ENCODE data around the gene CAVIN2.
"Not testable (repeated sequence)": the region's sequence is repeated elsewhere in the genome, so short reads cannot be mapped to it uniquely, and the experiment has no call there.

Gene CAVIN2

GRCh38 chr2:191797500-191797899 is 49.4 kb downstream of the CAVIN2 start:
- DNase-seq: no peak

- no peak for DNase-seq
These were observed 51.2 kb downstream of the CAVIN2 start for GRCh38 chr2:191795715-191796114.

- DNase-seq: no peak
These were observed 54.8 kb downstream of the CAVIN2 start for GRCh38 chr2:191791953-191792560.

DNA sequence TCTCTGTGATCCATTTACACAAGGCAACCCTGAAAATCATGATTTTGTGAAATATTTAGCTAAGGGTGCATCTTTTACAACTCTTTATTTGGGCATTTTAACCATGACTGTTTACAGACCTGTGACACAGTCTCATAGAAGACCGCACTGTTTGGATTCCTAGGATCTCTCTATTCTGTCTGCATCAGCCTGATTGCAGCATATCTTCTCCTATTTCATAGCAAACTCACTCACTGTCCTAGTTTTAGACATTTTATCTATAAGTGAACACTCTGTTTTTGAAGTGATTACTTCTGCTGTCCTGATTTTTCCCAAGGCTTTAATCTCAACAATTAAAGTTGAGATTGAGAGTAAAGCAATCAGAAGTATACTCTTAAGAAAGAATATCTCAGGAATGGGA is 56.2 kb downstream of the CAVIN2 start:
- no peak for DNase-seq

GRCh38 chr2:191789796-191790195 is 57.1 kb downstream of the CAVIN2 start:
- no peak for DNase-seq

GRCh38 chr2:191786694-191787093 is 60.2 kb downstream of the CAVIN2 start:
- no peak for DNase-seq

DNA sequence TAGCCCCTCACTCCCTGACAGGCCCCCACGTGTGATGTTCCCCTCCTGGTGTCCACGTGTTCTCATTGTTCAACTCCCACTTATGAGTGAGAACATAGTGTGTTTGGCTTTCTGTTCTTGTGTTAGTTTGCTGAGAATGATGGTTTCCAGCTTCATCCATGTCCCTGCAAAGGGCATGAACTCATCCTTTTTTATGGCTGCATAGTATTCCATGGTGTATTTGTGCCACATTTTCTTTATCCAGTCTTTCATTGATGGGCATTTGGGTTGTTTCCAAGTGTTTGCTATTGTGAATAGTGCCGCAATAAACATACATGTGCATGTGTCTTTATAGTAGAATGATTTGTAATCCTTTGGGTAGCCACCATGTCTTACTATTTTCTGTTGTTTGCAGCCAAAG is 61.2 kb downstream of the CAVIN2 start:
- DNase-seq: not testable (repeated sequence)

Data from amniotic stem cell (primary cell).